HG03558 (cell line): ENCODE measurements around the gene CEP83.

Experiments used
- ATAC-seq: cut with Tn5 transposase; IDR thresholded peaks from one replicate; pipeline ENCODE4 v1.9.1; 2021; ENCODE audit warnings: moderate number of reproducible peaks; ENCODE audit not compliant: unreplicated experiment; ENCODE audit errors: extremely low read depth

Gene CEP83

GRCh38 chr12:94260017-94260416 lies 199.7 kb downstream of the CEP83 start:
- ATAC-seq: no peak

DNA sequence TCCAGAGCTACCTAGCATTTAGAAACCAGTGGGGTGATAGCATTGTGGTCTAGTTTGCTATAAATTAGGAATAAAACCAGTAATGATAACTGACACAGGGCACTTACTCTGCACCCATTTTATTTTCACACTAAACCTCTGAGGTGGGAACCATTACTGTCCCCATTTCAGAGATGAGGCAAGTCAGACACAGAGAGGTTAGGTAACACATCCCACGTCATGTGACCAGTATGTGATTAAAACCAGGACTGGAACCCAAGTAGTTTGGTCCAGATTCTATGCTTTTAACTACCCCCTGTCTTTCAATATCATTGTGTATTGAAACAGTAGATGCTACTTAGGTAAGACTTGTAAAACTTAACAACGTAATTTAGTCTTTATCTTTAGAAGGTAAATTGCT lies 201.1 kb downstream of the CEP83 start:
- no peak for ATAC-seq
